Transverse colon (tissue), 4 donors: ENCODE data around the gene KLF13.

Experiments
- CTCF ChIP-seq, 5 experiments: fragments of 200-600 bp in 3 of 5; fragments of 450-650 bp in 2 of 5; sonication (generic) in 3 of 5; IDR thresholded peaks; 1 replicate in 2 of 5; 2 replicates in 3 of 5; pipeline ENCODE4 v1.5.1; 2016 to 2017; ENCODE audit warnings: antibody characterized with exemption in 5 of 5, inconsistent platforms in 3 of 5, mild to moderate bottlenecking in 2 of 5, moderate library complexity in 1 of 5
- POLR2A ChIP-seq: fragments of 450-650 bp; IDR thresholded peaks from one replicate; pipeline ENCODE4 v1.6.1; 2016; ENCODE audit warnings: antibody characterized with exemption, mild to moderate bottlenecking, moderate library complexity
- POLR2AphosphoS5 ChIP-seq, 3 donors: sonication (generic); formaldehyde crosslinking; IDR thresholded peaks; one replicate each; pipeline ENCODE4 v1.6.1; 2016; ENCODE audit warnings: antibody characterized with exemption in 3 of 3

- TF ChIP-seq CTCF (IDR thresholded peaks at IDR 0.05), result no peak
- no peak for TF ChIP-seq POLR2A
- TF ChIP-seq POLR2AphosphoS5 (IDR thresholded peaks at IDR 0.05), result no peak
These were observed 15.0 kb downstream of the KLF13 start for GRCh38 chr15:31341496-31342195.
